Psoas muscle (tissue), 8 donors: Measurements from ENCODE around the gene TNC. TPM values are rescaled to one million over a fixed set of nuclear protein-coding genes. Genes with fewer than 3 reads are reported as not detected.

Source experiments
- ATAC-seq, 4 donors: fragments of 200-7000 bp; cut with Tn5 transposase; one replicate each; pipeline ENCODE4 v1.9.1; 2020; ENCODE audit warnings: moderate library complexity in 3 of 4, mild to moderate bottlenecking in 2 of 4
- DNase-seq, 2 donors: peaks; one replicate each; pipeline ENCODE4 v3.0.0-alpha.2; 2020
- H3K27ac ChIP-seq: fragments of 200-600 bp; one replicate; pipeline ENCODE4 v1.8.0; 2022
- H3K27me3 ChIP-seq, 3 donors: fragments of 200-600 bp in 1 of 3; one replicate each; pipeline versions ENCODE4 v1.6.1 to v1.8.0; 2013 to 2022; ENCODE audit warnings: low read length in 2 of 3, mild to moderate bottlenecking in 2 of 3, moderate library complexity in 1 of 3; ENCODE audit not compliant: insufficient read depth in 3 of 3
- H3K36me3 ChIP-seq, 2 donors: fragments of 200-600 bp in 1 of 2; one replicate each; pipeline versions ENCODE4 v1.6.1 to v1.8.0; 2013 to 2022; ENCODE audit warnings: low read depth in 1 of 2, mild to moderate bottlenecking in 1 of 2, moderate library complexity in 1 of 2; ENCODE audit not compliant: insufficient read depth in 1 of 2
- H3K4me1 ChIP-seq: fragments of 200-600 bp; one replicate; pipeline ENCODE4 v1.8.0; 2022
- H3K4me3 ChIP-seq: fragments of 200-600 bp; one replicate; pipeline ENCODE4 v1.8.0; 2022; ENCODE audit warnings: mild to moderate bottlenecking
- H3K9me3 ChIP-seq: fragments of 200-600 bp; one replicate; pipeline ENCODE4 v1.8.0; 2022
- WGBS, 3 donors: extraction: QIAGEN DNeasy Blood & Tissue Kit; methylation state at CpG; one replicate each; pipeline versions ENCODE4 v1.1.6 to v1.1.7; 2013; 5-methylcytosine and 5-hydroxymethylcytosine counted together
- intact Hi-C, 2 donors: fragments of 100-400 bp; cut with DNase I; formaldehyde crosslinking; loops; one replicate each; pipeline versions ENCODE4 v1.11.0 to v1.14.2; 2022
- polyA plus RNA-seq, 3 donors: library from polyadenylated mRNA; stranded (reverse); fragments of 200-250 nt; gene quantifications; one replicate each; pipeline ENCODE4 v1.2.3, GENCODE V29; 2013
- total RNA-seq, 4 donors: library from RNA; stranded (reverse); fragmentation: NEBNext Ultra II Directional in 2 of 4; extraction: Animal tissue kit (Norgen Biotek cat#: 25700) in 2 of 4; gene quantifications; one replicate each; pipeline versions ENCODE4 v1.2.1 to v1.2.4, GENCODE V29; 2021 to 2023
- TF ChIP-seq, protein P1 (sequence below): fragments of 200-600 bp; IDR thresholded peaks from one replicate; pipeline ENCODE4 v1.8.0; 2022; ENCODE audit warnings: antibody characterized with exemption
- donor health status: healthy with polysubstance abuse.
- donor health status: DM: no; HTN: no; CAD: no; lungs with moderate emphysema.
- donor health status: Bipolar disorder and iron deficiency.
- donor health status: healthy.
- donor health status: DM: yes; HTN: yes; CAD: no.
- donor health status: DM: no; HTN: no; CAD: no.
- donor health status: DM: no; HTN: no; CAD: no.
- donor health status: DM: yes; HTN: yes; CAD: no.

Gene TNC
- total and polyA plus RNA-seq, 7 donors = 1.0 to 94.7 (median 2.8) TPM

DNA sequence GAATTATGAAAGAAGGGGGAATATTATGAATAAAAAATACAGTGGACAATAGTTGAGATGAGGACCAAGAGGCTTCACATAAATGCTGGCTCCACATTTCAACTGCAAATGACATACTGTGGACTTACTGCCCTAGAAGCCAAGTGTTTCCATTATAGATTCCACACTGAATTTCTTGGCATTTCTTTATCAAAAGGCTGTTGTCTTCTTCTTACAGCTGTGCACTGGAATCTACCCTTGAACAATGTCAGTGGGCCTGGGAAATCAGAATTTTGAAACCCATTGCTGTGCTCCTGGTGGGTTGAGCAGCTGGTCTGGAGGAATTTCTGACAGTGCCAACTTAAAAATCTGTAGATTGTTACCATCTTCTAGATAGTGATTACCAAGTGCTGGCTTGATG is 49.9 kb downstream of the TNC start:
- no peaks in the 10 kb centered on the region for H3K36me3 ChIP-seq
- ATAC-seq = no peak
- H3K9me3 ChIP-seq = no peaks in the 10 kb centered on the region
- TF ChIP-seq, protein P1, sequence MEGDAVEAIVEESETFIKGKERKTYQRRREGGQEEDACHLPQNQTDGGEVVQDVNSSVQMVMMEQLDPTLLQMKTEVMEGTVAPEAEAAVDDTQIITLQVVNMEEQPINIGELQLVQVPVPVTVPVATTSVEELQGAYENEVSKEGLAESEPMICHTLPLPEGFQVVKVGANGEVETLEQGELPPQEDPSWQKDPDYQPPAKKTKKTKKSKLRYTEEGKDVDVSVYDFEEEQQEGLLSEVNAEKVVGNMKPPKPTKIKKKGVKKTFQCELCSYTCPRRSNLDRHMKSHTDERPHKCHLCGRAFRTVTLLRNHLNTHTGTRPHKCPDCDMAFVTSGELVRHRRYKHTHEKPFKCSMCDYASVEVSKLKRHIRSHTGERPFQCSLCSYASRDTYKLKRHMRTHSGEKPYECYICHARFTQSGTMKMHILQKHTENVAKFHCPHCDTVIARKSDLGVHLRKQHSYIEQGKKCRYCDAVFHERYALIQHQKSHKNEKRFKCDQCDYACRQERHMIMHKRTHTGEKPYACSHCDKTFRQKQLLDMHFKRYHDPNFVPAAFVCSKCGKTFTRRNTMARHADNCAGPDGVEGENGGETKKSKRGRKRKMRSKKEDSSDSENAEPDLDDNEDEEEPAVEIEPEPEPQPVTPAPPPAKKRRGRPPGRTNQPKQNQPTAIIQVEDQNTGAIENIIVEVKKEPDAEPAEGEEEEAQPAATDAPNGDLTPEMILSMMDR = no peak
- intact Hi-C loops = no loop called here
- no peak overlapping the region for H3K4me3 ChIP-seq
- no peaks in the 10 kb centered on the region for H3K27me3 ChIP-seq
- DNase-seq = no peak
- H3K4me1 ChIP-seq = no peaks in the 10 kb centered on the region
- H3K27ac ChIP-seq = no peak overlapping the region

DNA sequence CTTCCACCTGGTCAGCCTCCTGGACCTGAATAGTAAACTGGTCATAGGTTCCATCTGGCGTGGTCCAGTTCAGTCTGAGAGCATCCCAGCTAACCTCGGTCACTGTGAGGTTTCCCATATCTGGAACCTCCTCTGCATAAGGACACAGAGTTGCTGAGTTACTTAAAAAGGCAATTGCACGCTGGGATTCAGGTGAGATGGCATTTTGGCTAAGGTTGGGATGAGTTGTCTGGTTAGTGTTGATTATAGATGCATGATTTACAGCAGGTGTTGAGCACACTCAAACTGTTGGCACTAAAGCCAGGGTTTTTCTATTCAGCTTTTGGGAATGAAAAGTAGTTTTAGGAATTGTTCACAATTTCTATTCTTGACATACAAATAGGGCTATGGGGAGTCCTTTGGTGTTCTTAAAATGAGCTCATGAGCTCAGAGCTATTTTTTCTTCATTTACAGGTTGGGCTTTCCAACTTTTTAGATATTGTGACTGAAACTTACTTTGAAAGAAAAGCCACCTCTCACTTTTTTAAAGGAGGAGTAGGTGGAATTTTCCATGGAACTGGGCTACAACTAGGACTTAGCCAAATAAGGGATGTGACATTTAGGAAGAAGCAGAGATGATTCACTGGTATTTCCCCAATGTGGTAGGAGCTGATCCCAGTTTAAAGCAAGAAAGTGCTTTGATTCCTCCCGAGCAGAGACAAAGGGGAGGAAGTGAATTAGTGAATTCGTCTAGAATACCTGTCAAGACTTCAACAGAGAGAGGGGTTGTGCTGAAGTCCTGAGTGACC is 54.7 kb downstream of the TNC start:
- Histone ChIP-seq H3K27ac (no peak overlapping the region), H3K27me3 (no peaks in the 10 kb centered on the region), H3K36me3 (no peaks in the 10 kb centered on the region), H3K4me3 (no peak overlapping the region), H3K4me1 (no peaks in the 10 kb centered on the region), H3K9me3 (no peaks in the 10 kb centered on the region)
- DNase-seq (no peak), ATAC-seq (no peak)
- WGBS, 3 donors = 75 to 86% (median 77%) methylated on average over 5 of the region's 5 CpGs
- TF ChIP-seq, protein P1 = no peak
- intact Hi-C loops = no loop called here

DNA sequence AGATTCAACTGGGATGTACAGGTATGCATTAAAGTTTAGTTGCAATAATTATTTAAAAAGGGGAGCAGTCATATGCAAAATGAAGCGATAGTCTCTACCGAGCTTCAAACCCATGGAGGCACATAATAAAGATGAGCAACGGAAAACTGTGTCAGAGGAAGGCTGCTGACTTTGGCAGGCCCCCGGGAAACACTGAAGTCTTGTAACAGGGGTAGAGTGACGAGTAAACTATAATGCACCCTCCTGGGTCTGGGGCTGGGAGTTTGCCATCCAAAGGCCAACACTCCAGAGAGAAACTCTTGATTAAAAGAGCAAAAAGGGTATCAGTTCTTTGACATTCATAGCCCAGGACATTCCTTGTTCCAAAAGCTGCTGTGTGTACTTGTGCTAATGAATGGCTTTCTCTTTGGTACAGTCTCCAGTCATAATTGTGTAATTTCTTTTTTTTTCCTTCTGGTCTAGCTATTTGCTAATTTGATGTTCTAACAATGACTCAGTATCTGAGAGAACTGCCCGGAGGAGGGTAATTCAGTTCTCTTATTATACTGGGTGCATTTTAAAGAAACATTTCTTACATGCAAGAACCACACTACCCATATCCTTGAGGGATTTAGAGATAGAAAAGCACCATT is 59.2 kb downstream of the TNC start:
- TF ChIP-seq, protein P1 = no peak
- no peak overlapping the region for H3K27ac ChIP-seq
- ATAC-seq (no peak), DNase-seq (no peak)
- intact Hi-C loops = no loop called here
- no peaks in the 10 kb centered on the region for H3K36me3 ChIP-seq
- H3K4me3 ChIP-seq = no peak overlapping the region
- peaks cover 0 to 4% (median 0%) of the 10 kb centered on the region in 3 donors for H3K27me3 ChIP-seq
- no peaks in the 10 kb centered on the region for H3K9me3 ChIP-seq
- 81 to 90% (median 82%) methylated on average over 6 of the region's 6 CpGs for WGBS, 3 donors
- H3K4me1 ChIP-seq = no peaks in the 10 kb centered on the region

DNA sequence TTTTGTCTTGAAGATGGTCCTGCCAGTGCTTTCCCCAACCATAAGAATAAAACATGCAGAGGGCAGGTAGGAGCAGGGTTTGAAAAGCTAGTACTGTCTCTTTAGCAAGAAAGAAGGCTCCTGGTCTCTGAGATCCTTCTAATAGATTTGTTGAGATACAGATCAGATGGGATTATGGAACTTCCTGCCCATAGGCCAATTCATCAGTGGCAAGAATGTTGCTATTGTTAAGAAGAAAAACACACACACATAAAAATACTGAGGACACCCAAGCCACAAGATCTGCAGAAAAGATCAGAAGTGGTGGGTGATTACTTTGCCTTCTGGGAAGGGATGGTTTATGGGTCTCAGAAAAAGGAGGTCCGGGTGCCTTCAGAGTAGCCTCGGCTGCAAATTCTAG is 59.8 kb downstream of the TNC start:
- ATAC-seq = no peak
- DNase-seq = no peak
- peaks cover 0 to 4% (median 0%) of the 10 kb centered on the region in 3 donors for H3K27me3 ChIP-seq
- H3K36me3 ChIP-seq = no peaks in the 10 kb centered on the region
- TF ChIP-seq, protein P1 = no peak
- no peaks in the 10 kb centered on the region for H3K9me3 ChIP-seq
- no peak overlapping the region for H3K4me3 ChIP-seq
- no peaks in the 10 kb centered on the region for H3K4me1 ChIP-seq
- no peak overlapping the region for H3K27ac ChIP-seq
- intact Hi-C loops = no loop called here
- WGBS, 3 donors = 68 to 75% (median 70%) methylated on average over 2 of the region's 2 CpGs
